HUES6 (cell line): ENCODE measurements around the gene SMARCA1.
"Not testable (repeated sequence)": the region's sequence is repeated elsewhere in the genome, so short reads cannot be mapped to it uniquely, and the experiment has no call there.

Source experiments
- H3K27ac ChIP-seq: 2 replicates; pipeline ENCODE4 v1.7.0; 2013; ENCODE audit warnings: low read depth, mild to moderate bottlenecking, low read length, inconsistent platforms
- H3K27me3 ChIP-seq: 2 replicates; pipeline ENCODE4 v1.6.1; 2013; ENCODE audit warnings: low read length; ENCODE audit not compliant: control insufficient read depth, insufficient read depth
- H3K36me3 ChIP-seq: 2 replicates; pipeline ENCODE4 v1.6.1; 2013; ENCODE audit warnings: low read length; ENCODE audit not compliant: control insufficient read depth, insufficient read depth
- H3K4me1 ChIP-seq: 2 replicates; pipeline ENCODE4 v1.6.1; 2013; ENCODE audit warnings: low read length; ENCODE audit not compliant: control insufficient read depth, insufficient read depth
- H3K4me3 ChIP-seq: 2 replicates; pipeline ENCODE4 v1.5.1; 2013; ENCODE audit warnings: low read depth, low read length
- H3K9ac ChIP-seq: one replicate; pipeline ENCODE4 v1.6.1; 2013; ENCODE audit warnings: mild to moderate bottlenecking, low read length
- H3K9me3 ChIP-seq: 2 replicates; pipeline ENCODE4 v1.6.1; 2013; ENCODE audit warnings: low read depth, low read length; ENCODE audit not compliant: control insufficient read depth, insufficient read depth

The SMARCA1 gene

DNA sequence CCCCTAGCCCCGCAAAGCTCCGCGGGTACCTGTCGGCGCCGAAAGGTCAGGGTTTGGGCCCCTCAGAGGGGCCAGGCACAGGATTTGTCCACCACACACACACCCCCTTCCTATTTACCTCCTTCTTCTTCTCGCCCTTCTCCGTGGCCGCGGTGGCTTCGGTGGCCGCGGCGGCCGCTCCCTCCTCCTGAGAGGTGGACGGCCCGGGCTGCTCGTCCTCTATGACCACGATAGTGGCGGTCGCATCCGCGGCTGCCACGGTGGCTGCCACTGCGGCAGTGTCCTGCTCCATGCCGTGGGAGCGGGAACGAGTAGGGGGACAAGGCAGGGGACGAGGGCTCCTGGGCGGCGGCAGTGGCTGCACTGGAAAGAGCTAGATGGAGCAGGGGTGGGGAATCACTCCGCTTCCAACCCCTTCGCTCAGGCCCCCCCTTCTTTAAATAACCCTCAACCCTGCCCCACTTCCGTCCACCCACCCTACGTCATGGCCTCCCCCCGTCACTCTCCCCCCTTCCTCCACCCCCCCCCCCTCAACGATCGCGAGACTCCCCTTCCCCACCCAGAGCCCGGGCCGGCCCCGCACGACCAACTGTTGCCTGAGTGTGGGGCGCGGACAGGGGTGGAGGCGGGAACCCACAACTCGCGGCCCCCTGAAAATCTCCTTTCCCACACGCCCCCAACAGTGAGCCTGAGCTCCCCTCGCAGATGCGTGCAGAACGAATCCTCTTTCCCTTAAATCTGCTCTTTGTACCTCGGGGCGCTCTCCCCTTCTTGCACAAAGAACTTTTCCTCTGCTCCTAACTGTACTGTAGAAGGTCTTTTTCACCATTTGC, at the start of gene SMARCA1:
Gene SMARCA1 (minus strand): TSS at position 412 of the 833 bp plus-strand sequence. CDS start 120 bp downstream, at position 292.
- no peaks in the 10 kb centered on the region for H3K9me3 ChIP-seq
- H3K27ac ChIP-seq, result peak within 1 kb of the TSS; percentile 97
- no peaks in the 10 kb centered on the region; the same call in 1 of the 2 replicates for H3K4me1 ChIP-seq
- peak within 1 kb of the TSS; percentile 100 for H3K4me3 ChIP-seq
- H3K9ac ChIP-seq, result peak within 1 kb of the TSS; percentile 96
- peaks cover 5% of the 10 kb centered on the region; the same call in 1 of the 2 replicates for H3K27me3 ChIP-seq
- H3K36me3 ChIP-seq, result no peaks in the 10 kb centered on the region

DNA sequence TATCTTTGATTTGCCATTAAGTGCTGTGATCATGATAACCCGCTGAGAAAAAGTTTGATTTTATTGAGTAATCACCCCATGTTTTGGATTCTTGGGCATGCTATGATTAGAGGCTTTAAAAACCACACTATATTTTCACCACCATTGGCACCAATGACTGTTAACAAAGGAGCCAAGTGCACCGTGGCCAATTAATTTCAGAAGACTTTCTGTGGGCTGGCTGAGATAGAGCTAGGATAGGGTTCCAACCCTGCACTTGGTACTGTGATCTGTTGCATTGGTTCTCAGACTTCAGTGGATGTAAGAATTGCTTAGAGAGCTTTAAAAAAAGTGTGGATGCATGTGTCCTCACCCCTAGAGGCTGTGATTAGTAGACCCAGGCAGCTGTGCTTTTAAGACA, 49.1 kb upstream of the SMARCA1 start:
- no peaks in the 10 kb centered on the region; the same call in 1 of the 2 replicates for H3K27me3 ChIP-seq
- no peak overlapping the region for H3K4me3 ChIP-seq
- no peaks in the 10 kb centered on the region for H3K9me3 ChIP-seq
- peaks cover 85% of the 10 kb centered on the region for H3K36me3 ChIP-seq
- H3K9ac ChIP-seq, result no peak overlapping the region
- H3K27ac ChIP-seq, result no peak overlapping the region
- no peaks in the 10 kb centered on the region for H3K4me1 ChIP-seq

DNA sequence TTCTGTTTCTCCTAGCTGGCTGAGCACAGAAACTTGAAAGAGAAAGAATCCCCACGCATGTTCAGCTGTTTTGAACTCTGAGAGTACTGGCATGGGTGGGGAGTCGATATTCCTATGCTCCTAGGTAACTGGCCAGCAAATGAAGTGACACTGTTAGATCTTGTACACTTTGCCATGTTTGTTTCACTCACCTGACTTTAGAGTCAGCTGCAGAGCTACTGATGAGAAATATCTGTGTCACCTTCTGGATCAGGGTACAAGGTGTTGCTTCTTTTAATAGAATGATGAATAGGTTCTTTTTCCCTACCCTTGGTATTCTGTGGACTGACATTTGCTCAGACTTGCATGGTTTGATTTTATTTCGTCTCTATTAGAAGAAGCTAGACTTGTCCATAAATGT, 45.1 kb upstream of the SMARCA1 start:
- Histone ChIP-seq H3K9me3 (no peaks in the 10 kb centered on the region), H3K27ac (no peak overlapping the region), H3K4me1 (no peaks in the 10 kb centered on the region), H3K4me3 (no peak overlapping the region), H3K36me3 (peaks cover 75% of the 10 kb centered on the region), H3K9ac (no peak overlapping the region), H3K27me3 (no peaks in the 10 kb centered on the region; the same call in 1 of the 2 replicates)

DNA sequence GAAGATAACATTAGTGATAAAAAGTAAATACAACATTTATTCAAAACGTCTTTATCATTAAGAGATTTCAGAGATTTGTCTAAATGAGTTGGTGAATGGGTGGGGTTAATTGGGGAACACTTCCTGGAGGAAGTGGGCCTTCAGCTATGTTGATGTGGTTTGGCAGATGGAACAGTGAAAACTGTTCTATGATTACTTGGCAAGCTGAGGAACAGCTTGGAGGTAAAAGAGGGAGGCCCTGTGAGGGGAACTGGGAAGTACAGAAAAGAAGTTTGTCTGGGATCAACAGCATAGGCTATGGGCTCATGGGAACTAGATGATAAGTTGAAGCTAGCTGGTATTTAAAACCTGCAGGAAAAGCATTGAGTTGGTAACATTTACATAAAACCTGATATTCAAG, 42.8 kb upstream of the SMARCA1 start:
- Histone ChIP-seq H3K4me1 (no peaks in the 10 kb centered on the region), H3K9me3 (no peaks in the 10 kb centered on the region), H3K27ac (no peak overlapping the region), H3K36me3 (peaks cover 84% of the 10 kb centered on the region), H3K4me3 (no peak overlapping the region), H3K9ac (no peak overlapping the region), H3K27me3 (no peaks in the 10 kb centered on the region; the same call in 1 of the 2 replicates)

- Histone ChIP-seq H3K9me3 (no peaks in the 10 kb centered on the region), H3K36me3 (peaks cover 84% of the 10 kb centered on the region), H3K27me3 (no peaks in the 10 kb centered on the region; the same call in 1 of the 2 replicates), H3K4me3 (no peak overlapping the region), H3K4me1 (no peaks in the 10 kb centered on the region), H3K27ac (no peak overlapping the region), H3K9ac (no peak overlapping the region)
Measured at GRCh38 chrX:129565046-129565650, 41.9 kb upstream of the SMARCA1 start.

DNA sequence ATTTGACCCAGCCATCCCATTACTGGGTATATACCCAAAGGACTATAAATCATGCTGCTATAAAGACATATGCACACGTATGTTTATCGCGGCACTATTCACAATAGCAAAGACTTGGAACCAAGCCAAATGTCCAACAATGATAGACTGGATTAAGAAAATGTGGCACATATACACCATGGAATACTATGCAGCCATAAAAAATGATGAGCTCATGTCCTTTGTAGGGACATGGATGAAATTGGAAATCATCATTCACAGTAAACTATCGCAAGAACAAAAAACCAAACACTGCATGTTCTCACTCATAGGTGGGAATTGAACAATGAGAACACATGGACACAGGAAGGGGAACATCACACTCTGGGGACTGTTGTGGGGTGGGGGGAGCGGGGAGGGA, 41.1 kb upstream of the SMARCA1 start:
- H3K9me3 ChIP-seq, H3K27ac ChIP-seq, H3K27me3 ChIP-seq, H3K9ac ChIP-seq, H3K4me1 ChIP-seq, H3K4me3 ChIP-seq: not testable (repeated sequence)
- peaks cover 84% of the 10 kb centered on the region for H3K36me3 ChIP-seq

- H3K36me3 ChIP-seq, result peaks cover 86% of the 10 kb centered on the region
- no peaks in the 10 kb centered on the region; the same call in 1 of the 2 replicates for H3K27me3 ChIP-seq
- H3K4me1 ChIP-seq, result no peaks in the 10 kb centered on the region
- H3K9me3 ChIP-seq, result no peaks in the 10 kb centered on the region
- no peak overlapping the region for H3K9ac ChIP-seq
- H3K4me3 ChIP-seq, result no peak overlapping the region
- no peak overlapping the region for H3K27ac ChIP-seq
Measured at GRCh38 chrX:129561453-129561852, 38.2 kb upstream of the SMARCA1 start.

- no peak overlapping the region for H3K4me3 ChIP-seq
- H3K9me3 ChIP-seq, result no peaks in the 10 kb centered on the region
- H3K27me3 ChIP-seq, result no peaks in the 10 kb centered on the region; the same call in 1 of the 2 replicates
- no peak overlapping the region for H3K9ac ChIP-seq
- no peak overlapping the region for H3K27ac ChIP-seq
- no peaks in the 10 kb centered on the region for H3K4me1 ChIP-seq
- H3K36me3 ChIP-seq, result peaks cover 80% of the 10 kb centered on the region
Measured at GRCh38 chrX:129559783-129560182, 36.5 kb upstream of the SMARCA1 start.

DNA sequence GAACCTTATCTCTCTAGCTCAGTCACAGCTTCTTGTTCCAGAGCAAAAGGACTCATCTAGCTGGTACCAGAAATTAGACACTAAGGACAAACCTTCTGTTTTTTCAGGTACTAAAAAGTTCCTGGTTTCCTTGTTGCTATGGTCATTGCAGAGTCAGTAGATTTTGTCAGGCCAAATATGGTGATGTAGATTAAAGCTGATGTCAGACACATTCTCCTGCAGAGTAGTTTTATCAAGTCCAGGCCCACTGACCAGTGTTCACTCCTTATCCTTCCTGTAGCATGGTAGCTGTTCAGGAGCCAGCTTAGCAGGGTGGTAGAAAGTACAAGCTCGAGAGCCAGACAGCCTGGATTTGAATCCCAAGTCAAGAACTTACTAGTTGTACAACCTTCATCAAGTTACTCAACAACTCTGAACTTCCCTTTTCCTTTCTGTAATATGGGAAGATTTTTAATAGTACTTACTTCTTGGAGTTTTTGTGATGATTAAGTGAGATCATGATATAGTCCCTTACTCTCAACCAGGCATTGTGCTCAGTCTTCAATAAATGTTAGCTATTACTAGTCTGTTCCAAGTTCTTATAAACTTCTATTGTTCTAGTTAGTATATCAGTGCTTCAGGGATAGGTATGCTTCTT, 34.7 kb upstream of the SMARCA1 start:
- Histone ChIP-seq H3K4me3 (no peak overlapping the region), H3K9me3 (no peaks in the 10 kb centered on the region), H3K27me3 (no peaks in the 10 kb centered on the region; the same call in 1 of the 2 replicates), H3K36me3 (peaks cover 89% of the 10 kb centered on the region), H3K4me1 (no peaks in the 10 kb centered on the region), H3K9ac (no peak overlapping the region), H3K27ac (no peak overlapping the region)

DNA sequence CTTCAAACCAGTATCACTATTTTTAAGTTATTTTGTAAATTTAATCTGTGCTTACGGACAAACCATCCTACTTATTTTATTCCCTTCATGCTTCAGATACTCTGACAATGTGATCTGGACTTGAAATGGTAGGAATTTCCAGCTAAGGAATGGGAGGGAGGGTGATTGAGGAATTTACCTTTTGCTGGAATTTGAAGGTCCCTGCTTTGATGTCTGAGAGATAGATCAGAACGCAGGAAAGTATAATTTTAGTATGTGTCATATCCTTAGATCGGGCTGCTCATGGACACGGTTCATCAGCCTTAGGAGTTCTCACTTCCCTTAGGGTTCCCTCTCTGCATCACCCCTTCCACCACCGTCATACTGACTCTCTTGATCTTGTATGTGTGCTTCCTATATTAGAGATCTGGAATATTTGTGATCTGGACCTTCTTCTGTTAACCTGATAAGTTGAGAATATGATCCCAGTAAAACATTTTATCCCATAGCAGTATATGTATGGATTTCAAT, 33.6 kb upstream of the SMARCA1 start:
- no peaks in the 10 kb centered on the region; the same call in 1 of the 2 replicates for H3K27me3 ChIP-seq
- no peak overlapping the region for H3K4me3 ChIP-seq
- H3K9me3 ChIP-seq, result no peaks in the 10 kb centered on the region
- H3K9ac ChIP-seq, result no peak overlapping the region
- H3K4me1 ChIP-seq, result no peaks in the 10 kb centered on the region
- H3K36me3 ChIP-seq, result peaks cover 82% of the 10 kb centered on the region
- H3K27ac ChIP-seq, result no peak overlapping the region

DNA sequence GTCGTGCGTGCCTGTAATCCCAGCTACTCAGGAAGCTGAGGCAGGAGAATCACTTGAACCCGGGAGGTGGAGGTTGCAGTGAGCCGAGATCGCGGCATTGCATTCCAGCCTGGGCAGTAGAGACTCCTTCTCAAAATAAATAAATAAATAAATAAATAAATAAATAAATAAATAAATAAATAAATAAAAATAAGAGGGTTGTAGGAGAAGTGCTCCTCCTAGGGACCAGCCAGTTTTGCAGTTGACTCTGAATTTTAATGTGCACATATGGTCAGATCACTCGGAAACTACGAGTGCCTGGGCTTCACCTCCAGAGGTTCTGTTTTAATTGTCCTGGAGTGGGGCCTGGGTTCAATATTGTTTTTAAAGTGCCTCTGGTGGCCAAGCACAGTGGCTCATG, 31.5 kb upstream of the SMARCA1 start:
- not testable (repeated sequence) for H3K27me3 ChIP-seq, H3K4me1 ChIP-seq, H3K27ac ChIP-seq, H3K9ac ChIP-seq, H3K4me3 ChIP-seq, H3K9me3 ChIP-seq
- H3K36me3 ChIP-seq, result peaks cover 68% of the 10 kb centered on the region
